Measurements from ENCODE around the gene CAMSAP1.

CAMSAP1 gene

GRCh38 chr9:135798263-135798585 lies 109.1 kb downstream of the CAMSAP1 start:
- Mint-ChIP-seq H3K4me1 (ENCODE audit: low read depth) (no peaks in the 10 kb centered on the region), H3K36me3 (ENCODE audit: low read depth) (no peaks in the 10 kb centered on the region), H3K9me3 (no peaks in the 10 kb centered on the region), H3K27ac (no peak overlapping the region), H3K27me3 (peaks cover 5% of the 10 kb centered on the region), H3K4me3 (no peak overlapping the region)
- intact Hi-C loops (cut with micrococcal nuclease): no loop called here

- H3K27me3 Mint-ChIP-seq: peaks cover 5% of the 10 kb centered on the region
- intact Hi-C loops (cut with micrococcal nuclease): no loop called here
- H3K4me3 Mint-ChIP-seq: no peak overlapping the region
- H3K4me1 Mint-ChIP-seq (ENCODE audit: low read depth): no peaks in the 10 kb centered on the region
- H3K27ac Mint-ChIP-seq: no peak overlapping the region
- H3K36me3 Mint-ChIP-seq (ENCODE audit: low read depth): no peaks in the 10 kb centered on the region
- no peaks in the 10 kb centered on the region for H3K9me3 Mint-ChIP-seq
These were observed 109.7 kb downstream of the CAMSAP1 start for GRCh38 chr9:135797507-135798262.

DNA sequence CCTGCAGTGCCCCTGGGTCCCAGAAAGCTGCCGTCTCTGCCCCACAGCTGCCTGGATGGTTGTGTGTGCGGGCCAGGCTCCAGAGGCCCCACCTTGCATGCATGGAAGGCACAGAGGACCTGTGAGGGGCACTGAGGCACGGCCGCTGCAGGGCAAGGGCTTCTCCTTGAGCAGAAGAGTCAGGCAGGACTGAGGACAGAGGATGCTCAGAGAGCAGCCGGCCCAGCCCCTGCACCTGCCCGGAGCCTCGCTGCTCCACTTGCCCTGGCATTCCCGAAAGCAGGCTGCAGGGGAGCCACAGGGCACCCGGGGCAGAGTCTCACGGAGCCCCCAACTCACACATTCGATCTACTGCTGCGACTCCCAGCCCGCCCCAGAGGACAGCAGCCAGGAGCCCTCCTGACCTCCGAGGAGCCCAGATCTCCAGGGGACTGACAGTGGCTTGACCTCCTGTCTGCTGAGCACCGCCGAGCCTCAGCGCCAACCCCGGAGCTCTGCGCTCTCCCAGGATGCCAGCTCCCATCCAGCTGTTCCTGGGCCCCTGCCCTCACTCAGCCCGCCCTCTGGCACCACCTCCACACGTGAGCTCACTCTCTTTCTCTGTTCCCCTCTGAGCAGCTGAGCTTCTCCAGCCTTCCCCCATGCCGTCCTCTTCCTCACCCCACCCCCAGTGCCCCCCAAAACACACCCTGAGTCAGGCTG lies 110.4 kb downstream of the CAMSAP1 start:
- intact Hi-C loops (cut with micrococcal nuclease): no loop called here
- Mint-ChIP-seq H3K9me3 (no peaks in the 10 kb centered on the region), H3K4me3 (no peak overlapping the region), H3K4me1 (ENCODE audit: low read depth) (no peaks in the 10 kb centered on the region), H3K27ac (no peak overlapping the region), H3K27me3 (peaks cover 5% of the 10 kb centered on the region), H3K36me3 (ENCODE audit: low read depth) (no peaks in the 10 kb centered on the region)

GRCh38 chr9:135795391-135795790 lies 112.0 kb downstream of the CAMSAP1 start:
- H3K9me3 Mint-ChIP-seq: no peaks in the 10 kb centered on the region
- H3K36me3 Mint-ChIP-seq (ENCODE audit: low read depth): no peaks in the 10 kb centered on the region
- no peaks in the 10 kb centered on the region for H3K4me1 Mint-ChIP-seq (ENCODE audit: low read depth)
- intact Hi-C loops (cut with micrococcal nuclease): no loop called here
- H3K27ac Mint-ChIP-seq: no peak overlapping the region
- peaks cover 4% of the 10 kb centered on the region for H3K27me3 Mint-ChIP-seq
- H3K4me3 Mint-ChIP-seq: no peak overlapping the region

DNA sequence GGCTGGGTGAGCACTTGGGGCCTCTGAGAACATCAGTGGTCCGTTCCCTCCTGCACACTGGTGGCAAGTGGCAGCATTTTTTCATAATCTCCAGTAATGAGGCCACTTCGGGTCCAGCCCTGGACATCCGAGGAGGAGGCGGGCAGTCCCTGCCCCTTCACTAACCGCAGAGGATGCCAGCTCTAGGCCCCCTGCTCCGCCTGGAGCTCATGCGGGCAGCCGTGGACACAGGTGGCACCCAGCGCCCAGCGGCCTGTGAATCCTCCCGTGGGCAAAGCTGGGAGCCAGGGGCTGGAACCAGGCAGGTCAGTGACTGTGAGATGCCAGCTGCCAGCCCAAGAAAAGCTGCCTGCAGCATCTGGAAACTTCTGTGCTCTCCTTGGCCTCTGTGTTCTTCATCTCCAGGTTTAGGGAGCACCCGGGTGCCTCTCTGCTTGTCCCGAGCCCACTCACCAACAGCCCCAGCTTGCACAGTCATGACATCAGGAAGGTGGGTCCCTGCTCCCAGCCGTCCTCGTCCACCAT lies 112.9 kb downstream of the CAMSAP1 start:
- Mint-ChIP-seq H3K36me3 (ENCODE audit: low read depth) (no peaks in the 10 kb centered on the region), H3K4me1 (ENCODE audit: low read depth) (no peaks in the 10 kb centered on the region), H3K9me3 (no peaks in the 10 kb centered on the region), H3K27ac (no peak overlapping the region), H3K4me3 (no peak overlapping the region), H3K27me3 (peaks cover 4% of the 10 kb centered on the region)
- intact Hi-C loops (cut with micrococcal nuclease): no loop called here

- H3K27me3 Mint-ChIP-seq: peaks cover 4% of the 10 kb centered on the region
- H3K9me3 Mint-ChIP-seq: no peaks in the 10 kb centered on the region
- no peak overlapping the region for H3K4me3 Mint-ChIP-seq
- no peaks in the 10 kb centered on the region for H3K4me1 Mint-ChIP-seq (ENCODE audit: low read depth)
- intact Hi-C loops (cut with micrococcal nuclease): no loop called here
- no peak overlapping the region for H3K27ac Mint-ChIP-seq
- no peaks in the 10 kb centered on the region for H3K36me3 Mint-ChIP-seq (ENCODE audit: low read depth)
These were observed 113.3 kb downstream of the CAMSAP1 start for GRCh38 chr9:135794057-135794335.

DNA sequence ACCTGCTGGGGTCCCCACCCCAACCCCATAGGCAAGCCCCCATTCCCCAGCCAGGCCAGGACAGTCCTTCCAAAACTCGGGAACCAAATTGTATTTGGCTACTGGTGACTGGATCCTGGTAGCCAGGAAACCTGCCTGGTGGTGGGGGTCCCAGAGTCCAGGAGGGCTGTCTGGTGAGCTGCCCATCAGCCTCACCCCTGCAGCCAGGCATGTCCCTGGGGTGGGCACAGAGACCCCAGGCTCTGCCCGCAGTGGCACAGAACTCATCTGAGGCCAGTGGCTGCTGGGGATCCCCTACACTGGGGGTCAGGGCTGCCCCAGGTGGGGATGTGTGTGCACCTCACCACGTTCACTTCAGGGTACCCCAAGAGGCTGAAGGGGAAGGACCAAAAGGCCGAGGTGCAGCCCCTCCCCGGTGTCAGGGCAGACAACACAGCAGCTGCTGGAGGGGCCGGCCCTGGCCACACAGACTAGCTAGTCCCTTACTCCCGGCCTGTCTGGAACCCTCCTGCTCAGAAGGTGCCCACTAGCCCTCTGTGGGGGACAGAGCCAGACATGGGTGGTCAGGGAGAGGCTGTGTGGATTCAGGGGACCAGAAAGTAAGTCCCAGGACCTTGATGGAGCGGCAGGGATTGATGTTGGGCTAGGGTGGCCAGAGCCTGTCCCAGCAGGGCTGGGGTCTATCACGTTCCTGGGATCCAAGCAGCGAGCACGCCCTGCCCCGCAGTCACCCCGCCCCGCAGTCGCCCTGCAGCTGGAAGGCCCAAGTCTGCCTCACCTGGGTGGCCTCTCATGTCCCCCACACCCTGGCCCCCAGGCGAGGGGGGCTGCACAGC lies 113.9 kb downstream of the CAMSAP1 start:
- Mint-ChIP-seq H3K36me3 (ENCODE audit: low read depth) (no peaks in the 10 kb centered on the region), H3K9me3 (no peaks in the 10 kb centered on the region), H3K27me3 (peaks cover 4% of the 10 kb centered on the region), H3K4me3 (no peak overlapping the region), H3K4me1 (ENCODE audit: low read depth) (no peaks in the 10 kb centered on the region), H3K27ac (no peak overlapping the region)
- intact Hi-C loops (cut with micrococcal nuclease): no loop called here

DNA sequence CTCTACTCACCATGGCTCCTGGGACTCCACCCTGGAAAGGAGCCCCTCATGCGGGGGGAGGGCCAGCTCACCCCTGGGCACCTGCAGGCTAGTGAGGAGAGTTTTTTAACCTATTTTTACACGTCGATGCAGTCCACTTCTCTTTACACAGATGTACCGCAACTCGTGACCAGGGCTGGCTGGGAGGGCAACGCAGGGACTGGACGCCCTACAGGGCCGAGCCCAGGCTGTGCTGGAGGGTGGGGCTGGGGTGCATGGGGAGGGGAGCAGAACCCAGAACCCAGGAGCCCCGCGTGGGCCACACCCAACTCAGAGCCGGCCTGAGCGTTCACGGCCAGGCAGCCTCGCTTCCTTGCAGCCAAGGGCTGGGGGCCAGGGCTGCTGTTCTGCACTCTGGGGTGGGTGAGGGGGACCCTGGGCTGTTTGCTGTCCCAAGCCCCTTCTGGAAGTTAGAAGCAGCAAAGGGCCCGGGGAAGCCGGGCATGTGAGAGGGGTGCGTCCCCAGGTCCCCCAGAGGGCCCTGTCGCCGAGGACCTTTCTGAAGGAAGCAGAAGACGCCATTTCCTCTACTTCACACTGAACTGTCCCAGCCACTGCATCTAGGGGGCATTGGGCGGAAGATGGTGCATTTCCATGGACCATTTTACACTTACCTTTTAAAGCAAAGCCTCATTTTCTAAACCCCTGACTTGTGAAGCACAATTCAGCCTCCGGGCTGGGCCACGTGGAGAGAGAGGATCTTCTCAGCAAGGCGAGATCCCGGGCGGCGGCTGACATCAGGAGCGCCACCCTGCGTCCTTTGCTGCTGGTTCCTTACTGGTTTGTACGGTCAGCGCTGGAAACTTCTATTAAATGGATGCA lies 114.8 kb downstream of the CAMSAP1 start:
- intact Hi-C loops (cut with micrococcal nuclease): no loop called here

GRCh38 chr9:135791431-135792267 lies 115.7 kb downstream of the CAMSAP1 start:
- Mint-ChIP-seq H3K27ac (no peak overlapping the region), H3K4me1 (ENCODE audit: low read depth) (no peaks in the 10 kb centered on the region), H3K9me3 (no peaks in the 10 kb centered on the region), H3K27me3 (peaks cover 4% of the 10 kb centered on the region), H3K36me3 (ENCODE audit: low read depth) (no peaks in the 10 kb centered on the region), H3K4me3 (no peak overlapping the region)
- intact Hi-C loops (cut with micrococcal nuclease): no loop called here

More for the DNA sequence above, 114.8 kb downstream of the CAMSAP1 start:
- H3K27ac Mint-ChIP-seq: no peak overlapping the region
- no peak overlapping the region for H3K4me3 Mint-ChIP-seq
- H3K4me1 Mint-ChIP-seq (ENCODE audit: low read depth): no peaks in the 10 kb centered on the region
- H3K27me3 Mint-ChIP-seq: peaks cover 4% of the 10 kb centered on the region
- H3K36me3 Mint-ChIP-seq (ENCODE audit: low read depth): no peaks in the 10 kb centered on the region
- H3K9me3 Mint-ChIP-seq: no peaks in the 10 kb centered on the region

- H3K4me1 Mint-ChIP-seq (ENCODE audit: low read depth): no peaks in the 10 kb centered on the region
- no peak overlapping the region for H3K4me3 Mint-ChIP-seq
- intact Hi-C loops (cut with micrococcal nuclease): no loop called here
- no peak overlapping the region for H3K27ac Mint-ChIP-seq
- H3K36me3 Mint-ChIP-seq (ENCODE audit: low read depth): no peaks in the 10 kb centered on the region
- H3K9me3 Mint-ChIP-seq: no peaks in the 10 kb centered on the region
- peaks cover 4% of the 10 kb centered on the region for H3K27me3 Mint-ChIP-seq
These were observed 116.5 kb downstream of the CAMSAP1 start for GRCh38 chr9:135790850-135791249.

DNA sequence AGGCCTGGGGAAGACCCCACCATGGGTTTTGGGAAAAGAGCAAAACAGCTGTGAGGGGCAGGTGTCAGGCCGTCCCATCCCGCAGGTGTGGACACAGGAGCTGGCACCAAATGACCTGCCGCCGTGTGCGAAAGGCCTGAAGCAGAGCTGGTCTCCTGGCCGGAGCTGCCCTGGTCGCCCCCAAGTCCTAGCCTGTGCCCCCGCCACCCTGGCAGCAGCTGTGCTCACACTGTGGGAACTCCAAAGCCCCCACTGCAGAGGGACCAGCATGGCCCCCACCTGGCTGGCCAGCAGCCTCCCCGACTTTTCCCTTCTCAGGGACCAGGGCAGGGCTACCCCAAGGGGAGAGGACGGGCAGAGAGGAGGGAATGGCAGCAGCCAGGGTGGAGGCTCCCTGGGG lies 117.0 kb downstream of the CAMSAP1 start:
- Mint-ChIP-seq H3K9me3 (no peaks in the 10 kb centered on the region), H3K4me3 (no peak overlapping the region), H3K27ac (no peak overlapping the region), H3K4me1 (ENCODE audit: low read depth) (no peaks in the 10 kb centered on the region), H3K27me3 (peaks cover 4% of the 10 kb centered on the region), H3K36me3 (ENCODE audit: low read depth) (no peaks in the 10 kb centered on the region)
- intact Hi-C loops (cut with micrococcal nuclease): no loop called here

DNA sequence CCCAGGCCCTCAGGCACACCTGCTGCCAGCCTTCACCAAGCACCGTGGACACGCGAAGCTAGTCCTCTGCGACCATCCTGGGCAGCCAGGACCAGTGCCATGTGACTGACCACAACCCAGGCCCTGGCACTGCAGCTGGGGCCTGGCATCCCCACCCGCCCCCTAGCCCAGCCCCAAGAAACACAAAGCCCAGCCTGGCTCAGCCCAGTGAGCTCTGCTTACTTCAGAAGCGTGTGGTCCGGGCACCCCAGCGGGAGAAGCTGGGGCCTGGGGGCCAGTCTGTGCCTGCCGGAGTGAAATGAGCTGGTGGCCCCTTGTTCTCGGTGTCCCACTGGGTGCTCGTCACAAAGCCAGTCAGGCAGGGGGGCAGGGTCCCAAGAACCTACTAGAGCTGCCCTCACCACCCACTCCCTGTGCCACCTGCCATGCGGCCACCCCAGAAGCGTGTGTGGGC lies 117.5 kb downstream of the CAMSAP1 start:
- Mint-ChIP-seq H3K36me3 (ENCODE audit: low read depth) (no peaks in the 10 kb centered on the region), H3K4me1 (ENCODE audit: low read depth) (no peaks in the 10 kb centered on the region), H3K4me3 (no peak overlapping the region), H3K9me3 (no peaks in the 10 kb centered on the region), H3K27me3 (peaks cover 2% of the 10 kb centered on the region), H3K27ac (no peak overlapping the region)
- intact Hi-C loops (cut with micrococcal nuclease): no loop called here

Measured in dendritic cell treated with granulocyte-macrophage colony-stimulating factor and Interleukin-4, amounts not matched to agents 40 ng/mL and 50 ng/mL, for 4 days (primary cell).